ENCODE data around the gene GPRC5B.

- TF ChIP-seq CTCF (conservative IDR thresholded peaks at IDR 0.05; ENCODE audit: low read depth, low read length) (no peak), EZH2 (IDR thresholded peaks at IDR 0.05; ENCODE audit: borderline replicate concordance, low read depth, low read length, poor library complexity, severe bottlenecking) (no peak)
Measured at GRCh38 chr16:19883296-19883965, 1.2 kb downstream of the GPRC5B start.
